Heart right ventricle (tissue), 16 donors: ENCODE data around the gene PROK1. TPM values are rescaled to one million over a fixed set of nuclear protein-coding genes. Genes with fewer than 3 reads are reported as not detected.

Experiments used
- ATAC-seq, 8 donors: fragments of 200-7000 bp; cut with Tn5 transposase; one replicate each; pipeline ENCODE4 v1.9.1; 2020; ENCODE audit warnings: mild to moderate bottlenecking in 8 of 8, moderate library complexity in 8 of 8, moderate number of reproducible peaks in 1 of 8
- DNase-seq, 2 donors: peaks; one replicate each; pipeline ENCODE4 v3.0.0-alpha.2; 2020
- H3K27ac ChIP-seq, 10 donors: fragments of 200-600 bp; sonication (generic) in 2 of 10; one replicate each; pipeline versions ENCODE4 v1.5.0 to v1.8.0; 2020 to 2022; ENCODE audit warnings: mild to moderate bottlenecking in 3 of 10
- H3K27me3 ChIP-seq, 7 donors: fragments of 200-600 bp; one replicate each; pipeline ENCODE4 v1.8.0; 2021 to 2022; ENCODE audit warnings: mild to moderate bottlenecking in 2 of 7
- H3K36me3 ChIP-seq, 9 donors: fragments of 200-600 bp; sonication (generic) in 1 of 9; one replicate each; pipeline versions ENCODE4 v1.5.0 to v1.8.0; 2020 to 2022; ENCODE audit warnings: mild to moderate bottlenecking in 2 of 9
- H3K4me1 ChIP-seq, 9 donors: fragments of 200-600 bp; sonication (generic) in 1 of 9; one replicate each; pipeline versions ENCODE4 v1.5.0 to v1.8.0; 2020 to 2022; ENCODE audit warnings: mild to moderate bottlenecking in 4 of 9
- H3K4me3 ChIP-seq, 10 donors: fragments of 200-600 bp; sonication (generic) in 2 of 10; one replicate each; pipeline versions ENCODE4 v1.5.0 to v1.8.0; 2020 to 2022; ENCODE audit warnings: mild to moderate bottlenecking in 7 of 10, moderate library complexity in 2 of 10
- H3K9me3 ChIP-seq, 11 donors: fragments of 200-600 bp in 10 of 11; sonication (generic) in 2 of 11; one replicate each; pipeline versions ENCODE4 v1.5.0 to v1.8.0; 2013 to 2022; ENCODE audit warnings: mild to moderate bottlenecking in 2 of 11, control low read depth in 1 of 11, moderate library complexity in 1 of 11
- WGBS, 2 donors: extraction: QIAGEN DNeasy Blood & Tissue Kit; methylation state at CpG; one replicate each; pipeline ENCODE4 v1.1.7; 2013; ENCODE audit warnings: inconsistent platforms in 1 of 2; 5-methylcytosine and 5-hydroxymethylcytosine counted together
- intact Hi-C, 10 donors: fragments of 100-400 bp; cut with DNase I; formaldehyde crosslinking; loops; one replicate each; pipeline versions ENCODE4 v1.11.1 to v1.14.2; 2022
- polyA plus RNA-seq, 2 donors: library from polyadenylated mRNA; stranded (reverse); fragments of 200-250 nt; gene quantifications; one replicate each; pipeline ENCODE4 v1.2.3, GENCODE V29; 2013
- total RNA-seq, 10 donors: library from RNA; stranded (reverse); fragmentation: NEBNext Ultra II Directional in 3 of 10; extraction: Animal tissue kit (Norgen Biotek cat#: 25700) in 3 of 10; gene quantifications; one replicate each; pipeline versions ENCODE4 v1.2.1 to v1.2.4, GENCODE V29; 2021 to 2023
- TF ChIP-seq, protein P1 (sequence below), 9 donors: fragments of 200-600 bp; sonication (generic) in 2 of 9; IDR thresholded peaks; one replicate each; pipeline versions ENCODE4 v1.5.0 to v1.8.0; 2021 to 2022; ENCODE audit warnings: antibody characterized with exemption in 9 of 9, mild to moderate bottlenecking in 5 of 9, moderate library complexity in 1 of 9
- donor health status: Arrhythmogenic right ventricular cardiomyopathy.
- donor health status: ischemic (EF 13 %, LVEDD 7.1; RV severe dilation, severe dysfunction).
- donor health status: healthy with polysubstance abuse.
- donor health status: DM: no; HTN: yes; CAD: no.
- donor health status: DM: no; HTN: no; CAD: no.
- donor health status: ischemic (EF 25% LVEDD 6.9; RV normal size, moderate dysfunction).
- donor health status: ischemic (EF 25% LVEDD 5.7; RV mildly dilated, moderate dysfunction).
- donor health status: healthy.
- donor health status: DM: yes; HTN: yes; CAD: no.
- donor health status: Ischemic cardiomyopathy.
- donor health status: ischemic (EF 35%, LVEDD 5.7; RV mildly dilated, moderate dysfunction).
- donor health status: nonischemic (EF 11% LVEDD 7.7; RV severe dilation, severe dysfunction).
- donor health status: DM: yes; HTN: yes; CAD: no.
- donor health status: PGD.
- donor health status: ischemic (EF 29% LVEDD 5.4; RV normal size, mild dysfunction).
- donor health status: nonischemic (EF 23%, LVEDD 6.1; RV moderate dilation, normal function).

The PROK1 gene
- total and polyA plus RNA-seq, 12 donors: 0.07 to 6.8 (median 0.29) TPM; not detected in 5

DNA sequence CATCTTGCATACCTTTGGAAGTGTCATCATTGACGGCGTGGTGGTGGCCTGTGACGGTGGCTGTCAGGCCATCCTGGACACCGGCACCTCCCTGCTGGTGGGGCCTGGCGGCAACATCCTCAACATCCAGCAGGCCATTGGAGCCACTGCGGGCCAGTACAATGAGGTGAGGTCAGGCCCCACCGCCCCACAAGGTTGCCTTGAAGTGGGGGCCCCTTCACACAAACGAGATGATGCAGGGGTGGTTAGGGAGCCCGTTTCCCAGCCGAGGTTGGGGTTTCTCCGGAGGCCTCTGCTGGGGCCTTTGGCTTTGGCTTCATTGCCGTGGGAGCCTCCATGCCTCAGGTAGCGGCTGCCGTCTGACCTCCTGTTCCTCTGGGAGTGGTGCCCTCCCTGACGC lies 38.5 kb downstream of the PROK1 start:
- H3K27me3 ChIP-seq: peaks cover 0 to 2% (median 0%) of the 10 kb centered on the region in 7 donors
- ATAC-seq (no peak), DNase-seq (no peak)
- H3K9me3 ChIP-seq: no peaks in the 10 kb centered on the region
- TF ChIP-seq, protein P1, sequence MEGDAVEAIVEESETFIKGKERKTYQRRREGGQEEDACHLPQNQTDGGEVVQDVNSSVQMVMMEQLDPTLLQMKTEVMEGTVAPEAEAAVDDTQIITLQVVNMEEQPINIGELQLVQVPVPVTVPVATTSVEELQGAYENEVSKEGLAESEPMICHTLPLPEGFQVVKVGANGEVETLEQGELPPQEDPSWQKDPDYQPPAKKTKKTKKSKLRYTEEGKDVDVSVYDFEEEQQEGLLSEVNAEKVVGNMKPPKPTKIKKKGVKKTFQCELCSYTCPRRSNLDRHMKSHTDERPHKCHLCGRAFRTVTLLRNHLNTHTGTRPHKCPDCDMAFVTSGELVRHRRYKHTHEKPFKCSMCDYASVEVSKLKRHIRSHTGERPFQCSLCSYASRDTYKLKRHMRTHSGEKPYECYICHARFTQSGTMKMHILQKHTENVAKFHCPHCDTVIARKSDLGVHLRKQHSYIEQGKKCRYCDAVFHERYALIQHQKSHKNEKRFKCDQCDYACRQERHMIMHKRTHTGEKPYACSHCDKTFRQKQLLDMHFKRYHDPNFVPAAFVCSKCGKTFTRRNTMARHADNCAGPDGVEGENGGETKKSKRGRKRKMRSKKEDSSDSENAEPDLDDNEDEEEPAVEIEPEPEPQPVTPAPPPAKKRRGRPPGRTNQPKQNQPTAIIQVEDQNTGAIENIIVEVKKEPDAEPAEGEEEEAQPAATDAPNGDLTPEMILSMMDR (IDR thresholded peaks at IDR 0.05): no peak
- intact Hi-C loops: loop anchor here in 1 of 10 donors (10.0 kb wide), 1 partner anchor 175 kb away; no protein-coding TSS in a partner anchor
- 93 to 96% methylated on average over 15 of the region's 15 CpGs for WGBS, 2 donors
- no peak overlapping the region for H3K4me3 ChIP-seq
- H3K27ac ChIP-seq: no peak overlapping the region
- H3K36me3 ChIP-seq: no peaks in the 10 kb centered on the region
- peaks cover 0 to 12% (median 0%) of the 10 kb centered on the region in 9 donors for H3K4me1 ChIP-seq

DNA sequence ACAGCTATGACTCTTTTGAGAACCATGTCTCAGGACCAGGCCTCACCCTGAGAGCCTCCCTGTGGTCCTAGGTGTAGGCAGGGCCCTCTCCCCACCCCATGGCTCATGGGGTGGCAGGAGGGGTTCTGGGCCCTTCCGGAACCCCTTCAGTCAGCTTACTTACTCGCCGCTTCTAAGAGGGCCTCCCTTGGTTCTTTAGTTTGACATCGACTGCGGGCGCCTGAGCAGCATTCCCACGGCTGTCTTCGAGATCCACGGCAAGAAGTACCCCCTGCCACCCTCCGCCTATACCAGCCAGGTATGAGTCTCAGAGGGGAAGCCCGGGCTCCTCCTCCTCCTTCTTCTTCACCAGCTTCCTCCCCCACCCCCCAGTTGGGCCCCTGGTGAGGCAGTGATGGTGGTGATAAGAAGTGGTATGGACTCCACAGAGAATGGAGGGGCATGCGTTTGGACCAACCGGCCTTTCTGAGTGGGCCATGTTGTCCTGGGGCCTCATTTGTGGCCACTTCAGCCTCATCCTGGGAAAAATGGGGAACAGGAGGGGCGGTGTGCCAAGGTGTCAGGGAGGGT lies 39.1 kb downstream of the PROK1 start:
- DNase-seq (no peak), ATAC-seq (peak in 1 of 8 donors; percentile 7)
- Histone ChIP-seq H3K36me3 (no peaks in the 10 kb centered on the region), H3K4me3 (no peak overlapping the region), H3K27me3 (no peaks in the 10 kb centered on the region), H3K9me3 (no peaks in the 10 kb centered on the region), H3K4me1 (peaks cover 0 to 10% (median 0%) of the 10 kb centered on the region in 9 donors), H3K27ac (no peak overlapping the region)
- TF ChIP-seq, protein P1 (IDR thresholded peaks at IDR 0.05): no peak
- 81 to 87% methylated on average over 14 of the region's 14 CpGs for WGBS, 2 donors
- intact Hi-C loops: loop anchor here in 6 of 10 donors (10.0 kb wide), 2 partner anchors 175 to 285 kb away; no protein-coding TSS in a partner anchor

DNA sequence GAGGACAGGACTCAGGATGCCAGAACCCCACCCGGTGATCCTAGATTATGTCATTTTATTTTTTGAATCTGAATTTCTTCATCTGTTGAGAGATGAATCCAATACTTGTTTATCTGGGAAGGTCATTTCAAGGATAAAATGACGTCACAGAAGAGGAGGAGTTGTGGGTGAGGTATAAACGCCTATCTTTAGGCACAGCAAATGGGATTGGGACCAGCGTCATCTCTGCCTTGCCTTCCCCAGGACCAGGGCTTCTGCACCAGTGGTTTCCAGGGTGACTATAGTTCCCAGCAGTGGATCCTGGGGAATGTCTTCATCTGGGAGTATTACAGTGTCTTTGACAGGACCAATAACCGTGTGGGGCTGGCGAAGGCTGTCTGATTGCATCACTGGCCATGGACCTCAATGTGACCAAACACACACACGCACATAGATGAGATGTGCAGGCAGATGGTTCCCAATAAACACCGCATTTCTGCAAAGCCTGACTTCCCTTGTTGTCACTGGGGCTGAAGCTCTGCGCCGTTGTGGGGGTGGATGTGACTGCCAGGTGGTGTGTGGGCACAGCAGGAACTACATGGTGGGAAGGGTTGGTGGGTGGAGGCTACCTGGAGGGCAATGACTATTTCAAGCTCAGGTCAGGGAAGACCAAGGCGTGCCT lies 40.0 kb downstream of the PROK1 start:
- WGBS, 2 donors: 72 to 75% methylated on average over 11 of the region's 11 CpGs
- H3K27me3 ChIP-seq: no peaks in the 10 kb centered on the region
- no peaks in the 10 kb centered on the region for H3K36me3 ChIP-seq
- no peak overlapping the region for H3K27ac ChIP-seq
- ATAC-seq (peak in 1 of 8 donors; percentile 12), DNase-seq (no peak)
- intact Hi-C loops: loop anchor here in 5 of 10 donors (10.0 kb wide), 1 partner anchor 286 kb away; no protein-coding TSS in a partner anchor
- TF ChIP-seq, protein P1 (IDR thresholded peaks at IDR 0.05): no peak
- H3K9me3 ChIP-seq: no peaks in the 10 kb centered on the region
- no peak overlapping the region for H3K4me3 ChIP-seq
- H3K4me1 ChIP-seq: peaks cover 0 to 5% (median 0%) of the 10 kb centered on the region in 9 donors

DNA sequence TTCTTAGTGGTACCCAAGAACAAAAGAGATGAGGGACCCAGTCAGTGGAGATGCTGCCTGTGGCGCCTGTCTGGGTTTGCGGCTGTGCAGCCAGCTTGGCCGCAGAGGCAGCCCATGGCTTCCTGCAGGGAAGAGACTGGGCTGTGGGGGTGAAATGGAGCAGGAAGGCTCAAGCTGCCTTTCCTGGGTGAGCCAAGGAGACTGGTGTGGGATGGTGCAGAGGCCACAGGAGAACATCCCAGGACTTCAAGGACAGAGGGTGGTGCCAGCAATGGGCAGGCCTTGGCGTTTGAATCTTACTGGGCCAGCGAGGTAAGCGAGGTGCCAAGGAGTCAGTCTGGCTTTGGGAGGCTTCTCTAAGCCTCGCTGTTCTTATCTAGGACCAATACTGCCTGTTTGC lies 41.6 kb downstream of the PROK1 start:
- Histone ChIP-seq H3K9me3 (no peaks in the 10 kb centered on the region), H3K36me3 (no peaks in the 10 kb centered on the region), H3K27me3 (no peaks in the 10 kb centered on the region), H3K27ac (no peak overlapping the region), H3K4me3 (no peak overlapping the region), H3K4me1 (no peaks in the 10 kb centered on the region)
- ATAC-seq (no peak), DNase-seq (no peak)
- WGBS, 2 donors: 80 to 85% methylated on average over 7 of the region's 7 CpGs
- intact Hi-C loops: loop anchor here in 5 of 10 donors (10.0 kb wide), 1 partner anchor 288 kb away; no protein-coding TSS in a partner anchor
- TF ChIP-seq, protein P1 (IDR thresholded peaks at IDR 0.05): no peak
